Fibroblast of pulmonary artery (primary cell): ENCODE data around the gene SC5D.

Experiments used
- DNase-seq: peaks from one replicate; pipeline ENCODE4 v3.0.0-alpha.2; 2010; ENCODE audit warnings: low read depth
- H3K4me3 ChIP-seq: replicated peaks from 2 replicates; pipeline ENCODE4 v1.5.1; 2011; ENCODE audit warnings: low read depth, mild to moderate bottlenecking, control low read depth, low read length, moderate library complexity
- TF ChIP-seq, protein P1 (sequence below): IDR thresholded peaks from 2 replicates; pipeline ENCODE4 v1.5.1; 2011; ENCODE audit warnings: mild to moderate bottlenecking, control low read depth, low read length, inconsistent platforms; ENCODE audit errors: missing control alignments

The SC5D gene

DNA sequence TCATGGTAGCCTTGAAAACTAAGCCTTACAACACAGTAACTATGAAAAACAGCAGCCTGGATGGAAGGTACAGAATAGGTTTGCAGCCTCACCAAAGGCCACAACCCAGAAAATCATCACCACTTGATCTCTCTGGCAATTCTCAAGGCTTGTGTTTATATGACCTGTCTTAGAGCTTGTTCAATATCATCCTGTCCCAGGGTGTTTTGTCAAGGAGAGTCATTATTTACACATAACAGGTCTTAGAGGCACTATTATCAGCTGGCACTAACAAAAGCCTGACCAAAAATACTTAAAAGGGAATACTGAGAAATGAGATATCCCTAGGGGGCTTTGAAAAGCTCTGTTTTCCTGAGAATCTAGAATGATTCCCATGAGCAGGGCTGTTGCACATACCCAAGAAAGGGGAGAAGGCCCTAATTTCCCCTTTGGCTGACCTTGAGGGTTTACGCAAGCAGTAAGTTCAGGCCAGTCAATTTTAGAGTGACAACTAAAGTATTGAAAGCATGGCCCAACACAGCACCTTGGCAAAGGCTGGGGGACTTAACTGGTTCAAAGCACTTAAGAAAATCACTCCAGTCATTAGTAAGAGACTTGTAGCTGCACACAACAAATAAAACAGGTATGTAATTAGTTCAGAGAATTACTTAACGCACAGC lies 7.9 kb downstream of the SC5D start:
- TF ChIP-seq, protein P1, sequence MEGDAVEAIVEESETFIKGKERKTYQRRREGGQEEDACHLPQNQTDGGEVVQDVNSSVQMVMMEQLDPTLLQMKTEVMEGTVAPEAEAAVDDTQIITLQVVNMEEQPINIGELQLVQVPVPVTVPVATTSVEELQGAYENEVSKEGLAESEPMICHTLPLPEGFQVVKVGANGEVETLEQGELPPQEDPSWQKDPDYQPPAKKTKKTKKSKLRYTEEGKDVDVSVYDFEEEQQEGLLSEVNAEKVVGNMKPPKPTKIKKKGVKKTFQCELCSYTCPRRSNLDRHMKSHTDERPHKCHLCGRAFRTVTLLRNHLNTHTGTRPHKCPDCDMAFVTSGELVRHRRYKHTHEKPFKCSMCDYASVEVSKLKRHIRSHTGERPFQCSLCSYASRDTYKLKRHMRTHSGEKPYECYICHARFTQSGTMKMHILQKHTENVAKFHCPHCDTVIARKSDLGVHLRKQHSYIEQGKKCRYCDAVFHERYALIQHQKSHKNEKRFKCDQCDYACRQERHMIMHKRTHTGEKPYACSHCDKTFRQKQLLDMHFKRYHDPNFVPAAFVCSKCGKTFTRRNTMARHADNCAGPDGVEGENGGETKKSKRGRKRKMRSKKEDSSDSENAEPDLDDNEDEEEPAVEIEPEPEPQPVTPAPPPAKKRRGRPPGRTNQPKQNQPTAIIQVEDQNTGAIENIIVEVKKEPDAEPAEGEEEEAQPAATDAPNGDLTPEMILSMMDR: no peak
- no peak overlapping the region for H3K4me3 ChIP-seq
- DNase-seq: no peak

DNA sequence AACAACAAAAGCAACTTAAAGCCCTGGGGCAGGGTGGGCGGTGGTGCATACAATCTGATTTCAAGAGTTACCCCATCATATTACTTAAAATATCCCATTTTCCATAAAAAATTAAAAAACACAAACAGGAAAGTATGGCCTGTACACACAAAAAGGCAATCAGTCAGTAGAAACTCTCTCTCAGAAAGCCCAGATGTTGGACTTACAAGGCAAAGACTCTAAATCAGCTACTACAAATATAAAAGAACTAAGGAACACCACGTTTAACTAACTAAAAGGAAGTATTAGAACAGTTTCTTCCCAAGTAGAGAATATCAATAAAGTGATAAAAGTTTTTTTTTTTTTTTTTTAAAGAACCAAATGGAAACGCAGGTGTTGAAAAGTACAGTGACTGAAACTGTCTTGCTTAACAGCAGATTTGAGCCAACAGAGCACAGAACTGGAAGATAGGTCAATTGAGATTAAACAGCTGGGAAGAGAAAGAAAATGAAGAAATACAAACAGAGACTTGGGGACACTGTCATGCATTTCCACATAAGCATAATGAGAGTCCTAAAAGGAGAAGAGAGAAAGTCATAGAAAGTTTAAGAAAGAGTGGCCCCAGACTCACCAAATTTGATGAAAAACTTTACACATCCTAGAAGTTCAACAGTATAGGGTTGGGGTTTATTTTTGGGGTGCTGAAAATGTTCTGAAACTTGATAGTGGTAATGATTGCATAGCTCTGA lies 8.6 kb downstream of the SC5D start:
- TF ChIP-seq, protein P1: no peak
- peak; percentile 34 for DNase-seq
- H3K4me3 ChIP-seq: no peak overlapping the region

DNA sequence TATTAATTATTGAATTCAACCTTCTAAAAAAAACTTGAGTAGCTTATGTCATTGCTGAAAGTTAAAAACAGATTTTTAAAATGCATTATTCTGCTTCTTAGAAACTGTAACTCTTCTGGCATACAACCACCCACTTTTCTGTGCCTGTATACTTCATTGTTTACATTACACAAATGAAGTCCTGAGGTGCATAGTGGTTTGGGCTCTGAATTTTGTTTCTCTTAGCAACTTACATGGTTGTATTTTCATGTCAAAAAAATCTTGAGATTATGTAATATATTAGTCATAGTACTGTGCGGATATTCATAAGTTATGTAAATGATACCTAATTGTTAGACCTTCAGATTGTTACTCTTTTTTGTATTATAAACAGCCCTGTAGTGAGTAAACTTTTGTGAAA lies 12.2 kb downstream of the SC5D start:
- H3K4me3 ChIP-seq: no peak overlapping the region
- DNase-seq: no peak
- TF ChIP-seq, protein P1: no peak

DNA sequence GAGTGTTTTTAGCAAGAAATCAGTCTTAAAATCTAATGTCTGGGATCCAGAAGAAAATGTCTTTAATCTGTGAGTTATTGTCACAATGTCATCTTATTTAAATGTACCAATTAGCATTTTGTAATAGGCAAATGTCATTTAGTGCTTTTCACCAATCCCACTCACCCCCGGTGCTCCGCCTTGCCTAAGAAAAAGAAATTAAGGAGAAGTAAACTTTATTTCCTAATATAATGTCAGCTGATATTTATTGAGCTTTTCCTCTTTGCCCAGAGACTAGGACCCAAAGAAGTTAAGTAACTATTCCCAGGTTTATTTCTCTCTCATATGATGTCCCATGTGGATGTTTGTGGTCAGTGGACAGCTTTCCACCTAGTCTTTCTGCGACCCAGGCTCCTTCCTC lies 16.2 kb downstream of the SC5D start:
- TF ChIP-seq, protein P1: no peak
- DNase-seq: no peak
- no peak overlapping the region for H3K4me3 ChIP-seq

DNA sequence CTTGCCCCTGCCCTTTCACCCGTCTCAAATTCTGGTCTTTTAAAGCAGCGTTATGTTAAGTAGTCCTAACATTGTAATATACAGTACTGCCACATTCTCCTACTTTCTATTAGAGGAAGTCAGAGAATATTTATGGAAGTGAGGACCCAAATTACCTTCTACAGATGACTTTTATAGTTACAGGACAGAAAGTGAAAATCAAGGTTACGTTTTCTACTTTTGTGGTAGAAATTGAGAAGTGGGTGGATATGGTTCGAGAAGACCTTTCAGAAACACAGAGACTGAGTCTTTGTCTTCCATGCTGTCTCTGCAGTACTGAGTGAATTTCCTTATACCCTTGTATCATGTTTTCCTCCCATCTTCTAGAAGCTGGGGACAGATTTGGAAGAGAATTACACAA lies 17.1 kb downstream of the SC5D start:
- TF ChIP-seq, protein P1: no peak
- H3K4me3 ChIP-seq: no peak overlapping the region
- no peak for DNase-seq

DNA sequence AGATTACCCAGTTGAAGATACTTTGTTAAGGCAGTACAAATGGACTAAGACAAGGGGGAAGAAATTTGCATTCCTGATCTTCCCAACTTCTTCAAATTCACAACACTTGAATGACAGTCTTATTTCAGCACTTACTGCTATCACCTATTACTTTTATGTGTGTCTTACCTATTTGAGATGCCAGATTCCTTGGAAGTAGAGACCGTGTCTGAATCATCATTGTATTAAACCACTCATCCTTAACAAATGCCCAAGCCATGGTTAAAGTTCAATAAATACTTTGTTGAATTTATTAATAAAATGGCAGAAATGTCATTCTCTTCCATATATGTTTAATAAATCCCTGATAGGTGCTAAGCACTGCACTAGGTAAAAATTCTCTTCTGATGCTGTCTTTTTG lies 18.3 kb downstream of the SC5D start:
- no peak overlapping the region for H3K4me3 ChIP-seq
- TF ChIP-seq, protein P1: no peak
- no peak for DNase-seq
